Endometrium (tissue), 2 donors: Measurements from ENCODE around the gene ERO1A.

Source experiments
- FAIRE-seq: peaks from 2 replicates; lab custom pipeline; 2012; peaks lifted over from hg19 to GRCh38; lab: Jason Lieb, UNC
- donor health status: control.
- donor health status: control.

Gene ERO1A

DNA sequence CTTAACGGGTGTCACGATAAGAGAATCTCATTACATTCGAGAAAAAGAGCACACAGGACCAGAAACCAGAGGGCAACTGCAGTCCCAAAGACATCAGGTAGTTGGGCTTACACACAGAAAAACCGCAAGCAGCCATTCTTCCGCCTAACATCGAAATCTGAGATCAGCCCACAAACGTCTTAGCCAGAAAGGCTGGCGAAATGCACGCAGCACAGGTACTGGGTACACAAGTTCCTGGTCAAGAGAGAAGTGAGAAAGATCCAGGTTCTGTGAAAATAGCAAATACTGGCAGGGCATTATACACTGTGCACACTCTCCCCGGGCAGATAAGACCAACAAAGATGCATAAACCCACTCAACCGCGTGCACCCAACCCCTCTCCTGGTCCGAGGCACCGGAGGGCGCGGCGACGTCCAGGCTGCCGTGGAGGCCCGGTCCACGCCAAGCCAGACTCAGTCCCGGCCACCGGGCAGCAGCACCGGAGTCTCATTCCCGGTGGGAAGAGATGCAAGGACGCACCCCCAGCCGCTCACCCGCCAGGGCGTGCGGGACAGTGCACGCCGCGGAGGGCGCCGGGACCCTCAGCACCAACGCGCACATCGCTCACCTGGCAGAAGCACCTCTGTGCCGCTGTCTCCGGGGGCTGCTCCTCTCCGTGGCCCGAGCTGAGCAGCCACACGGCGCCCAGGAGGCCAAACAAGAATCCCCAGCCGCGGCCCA lies 437 bp downstream of the ERO1A start:
- FAIRE-seq: no peak

DNA sequence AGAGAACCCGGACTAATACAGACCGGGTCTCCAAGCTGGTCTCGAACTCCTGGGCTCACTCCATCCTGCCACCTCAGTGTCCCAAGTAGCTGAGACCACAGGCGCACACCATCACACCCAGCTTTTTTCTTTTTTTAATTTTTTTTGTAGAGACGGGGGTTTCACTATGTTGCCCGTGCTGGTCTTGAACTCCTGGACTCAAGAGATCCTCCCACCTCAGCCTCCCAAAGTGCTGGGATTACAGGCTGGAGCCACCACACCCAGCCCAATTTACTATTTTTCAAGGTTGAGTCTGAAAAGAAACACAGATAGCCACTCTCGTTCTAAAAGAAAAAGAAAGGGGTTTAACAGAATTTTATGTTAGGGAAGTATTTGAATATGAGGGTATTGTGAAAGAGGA lies 1.8 kb downstream of the ERO1A start:
- FAIRE-seq: no peak

DNA sequence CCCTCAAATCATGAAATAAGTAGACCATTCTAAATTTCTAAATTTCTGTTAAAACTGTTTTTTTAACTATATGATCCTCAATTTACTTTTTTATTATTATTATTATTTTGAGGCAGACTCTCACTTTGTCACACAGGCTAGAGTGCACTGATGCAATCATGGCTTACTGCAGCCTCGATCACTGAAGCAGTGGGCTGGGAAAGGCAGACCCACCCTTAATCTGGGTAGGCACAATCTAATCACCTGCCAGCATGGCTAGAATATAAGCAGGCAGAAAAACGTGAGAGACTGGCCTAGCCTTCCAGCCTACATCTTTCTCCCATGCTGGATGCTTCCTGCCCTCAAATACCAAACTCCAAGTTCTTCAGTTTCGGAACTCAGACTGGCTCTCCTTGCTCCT lies 2.3 kb downstream of the ERO1A start:
- FAIRE-seq: no peak

DNA sequence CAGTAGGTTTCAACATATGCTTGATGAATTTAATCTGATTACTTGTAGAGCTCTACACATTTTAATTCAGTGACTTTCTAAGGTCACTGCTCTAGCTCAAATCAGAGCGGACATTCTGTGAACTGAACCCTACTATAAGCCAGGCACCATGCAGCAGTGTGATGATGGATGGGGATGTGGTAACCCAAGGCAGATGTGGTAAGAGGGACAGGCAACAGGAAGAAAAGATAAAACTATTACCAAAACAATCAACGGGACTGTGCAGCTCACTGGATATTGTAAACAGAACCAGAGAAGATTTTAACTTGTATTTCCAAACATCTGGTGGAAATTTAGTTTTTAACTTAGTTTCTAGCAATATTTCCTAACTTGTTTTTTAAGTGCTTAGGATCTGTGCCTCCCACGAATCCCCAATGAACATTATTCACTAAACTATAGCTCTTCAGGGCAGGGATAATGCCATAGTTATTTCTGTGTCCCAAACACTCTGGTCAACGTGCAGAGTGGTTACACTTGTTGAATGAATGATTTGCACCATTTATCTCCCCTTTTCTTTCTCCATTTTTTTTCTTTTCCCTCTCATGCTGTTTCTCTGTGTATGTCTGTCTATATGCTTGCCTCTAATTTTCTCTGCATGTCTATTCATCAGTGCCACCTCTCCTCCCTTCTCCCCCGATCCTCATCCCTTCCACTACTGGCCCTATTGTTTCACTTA lies 3.0 kb downstream of the ERO1A start:
- peak; percentile 68 for FAIRE-seq

DNA sequence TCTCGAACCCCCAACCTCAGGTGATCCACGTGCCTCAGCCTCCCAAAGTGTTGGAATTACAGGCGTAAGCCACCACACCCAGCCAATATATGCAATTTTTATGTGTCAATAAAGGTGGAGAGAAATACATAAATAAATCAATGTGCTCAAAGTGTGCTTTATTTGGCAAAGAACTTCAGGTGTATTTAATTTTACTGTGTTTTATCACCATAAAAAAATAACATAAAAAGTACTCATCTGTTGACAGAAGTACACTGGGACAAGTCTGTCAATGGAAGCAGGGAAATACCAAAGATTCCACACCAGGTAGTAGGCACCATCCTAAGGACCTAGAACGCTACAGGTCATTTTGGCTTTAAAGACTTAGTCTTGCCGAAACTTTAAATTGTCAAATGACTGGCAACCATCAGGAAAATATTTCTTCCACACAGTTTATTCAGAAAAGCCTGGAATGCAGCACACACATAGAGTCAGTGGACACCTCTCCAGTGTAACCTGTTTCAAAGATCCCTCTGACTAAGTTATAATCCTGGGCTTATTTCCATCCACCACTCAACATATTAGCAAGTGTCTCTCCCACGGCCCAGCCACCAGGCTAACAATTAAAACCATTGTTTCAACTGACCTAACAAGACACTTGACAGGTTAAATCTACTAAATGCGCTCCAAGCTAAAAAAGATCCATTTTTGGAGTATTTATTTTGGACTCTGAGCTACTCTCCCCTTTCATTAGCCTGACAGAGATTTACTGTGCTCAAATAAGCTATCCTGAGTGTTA lies 4.2 kb downstream of the ERO1A start:
- no peak for FAIRE-seq

DNA sequence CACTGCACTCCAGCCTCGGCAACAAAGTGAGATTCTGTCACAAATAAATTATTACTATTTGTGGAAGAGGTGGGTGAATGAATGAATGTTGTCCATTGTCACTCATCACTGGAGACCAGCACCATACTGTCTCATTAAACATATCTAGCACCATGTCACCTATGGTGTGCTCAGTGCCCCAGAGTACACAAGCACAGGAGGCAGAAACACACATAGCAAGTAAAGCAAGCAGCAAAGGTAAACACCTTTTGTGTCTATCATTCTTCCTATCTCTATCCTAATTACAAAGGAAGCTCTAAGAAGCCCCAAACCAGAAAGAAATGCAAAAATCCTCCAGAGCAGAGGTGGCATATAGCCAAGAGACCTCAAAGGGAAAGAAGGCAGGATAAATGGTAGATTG lies 9.2 kb downstream of the ERO1A start:
- no peak for FAIRE-seq

DNA sequence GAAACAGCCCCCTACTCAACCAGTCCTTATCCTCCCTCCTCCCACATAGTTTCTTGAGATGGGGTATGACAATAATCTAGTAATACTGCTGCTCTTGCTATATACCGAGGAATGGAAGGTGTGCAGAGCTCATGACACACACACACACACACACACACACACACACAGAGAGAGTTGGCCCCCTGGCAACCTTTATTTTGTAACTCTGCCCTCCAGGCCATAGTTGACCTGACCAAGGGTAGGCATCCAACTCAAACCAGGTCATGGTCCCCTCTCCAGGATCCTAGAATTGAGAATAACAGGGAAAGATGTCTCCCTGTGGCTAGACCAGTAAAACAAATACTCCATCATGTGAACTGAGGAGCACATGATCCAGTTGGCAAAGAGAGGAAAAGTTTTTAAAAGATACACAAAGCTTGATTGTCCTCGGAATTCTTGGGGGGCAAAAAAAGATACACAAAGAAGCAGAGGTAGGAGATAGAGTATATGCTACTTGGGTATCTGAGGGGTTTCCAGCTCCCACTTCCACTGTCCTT lies 11.3 kb downstream of the ERO1A start:
- no peak for FAIRE-seq

DNA sequence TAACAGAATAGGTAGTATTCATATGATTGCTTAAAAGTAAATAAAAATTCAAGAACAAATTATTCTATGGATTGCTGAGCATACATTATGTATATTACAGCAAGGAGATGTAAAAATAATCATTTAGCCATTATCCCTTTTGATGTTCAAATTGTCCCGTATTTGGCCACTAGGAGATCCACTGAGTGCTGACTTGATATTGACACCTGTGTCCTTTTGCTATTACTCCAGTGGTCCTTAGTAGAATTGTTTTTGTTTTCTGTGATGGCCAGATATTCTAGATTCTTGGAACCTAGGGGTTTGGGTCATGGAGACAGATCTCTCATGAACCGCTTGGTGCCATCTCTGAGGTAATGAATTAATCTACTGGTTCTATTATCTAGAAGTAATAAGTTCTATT lies 16.8 kb downstream of the ERO1A start:
- FAIRE-seq: peak; percentile 45

DNA sequence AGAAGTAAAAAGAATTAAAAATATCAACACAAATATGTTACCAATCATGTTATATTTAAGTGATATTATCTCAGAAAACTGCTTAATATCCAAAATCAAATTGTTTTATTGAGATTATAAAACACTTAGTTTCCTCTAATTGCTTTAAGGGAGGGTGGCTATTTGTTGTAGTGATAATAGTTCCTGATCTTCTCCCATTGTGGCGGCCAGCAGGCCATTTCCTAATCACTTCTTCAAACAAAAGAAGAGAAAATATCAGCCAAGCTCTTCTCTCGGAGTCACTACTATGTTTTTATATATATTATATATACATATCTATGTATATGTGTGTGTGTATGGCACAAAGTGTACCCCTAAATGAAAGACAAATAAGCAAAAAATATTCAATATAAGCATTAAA lies 31.5 kb downstream of the ERO1A start:
- FAIRE-seq: no peak

DNA sequence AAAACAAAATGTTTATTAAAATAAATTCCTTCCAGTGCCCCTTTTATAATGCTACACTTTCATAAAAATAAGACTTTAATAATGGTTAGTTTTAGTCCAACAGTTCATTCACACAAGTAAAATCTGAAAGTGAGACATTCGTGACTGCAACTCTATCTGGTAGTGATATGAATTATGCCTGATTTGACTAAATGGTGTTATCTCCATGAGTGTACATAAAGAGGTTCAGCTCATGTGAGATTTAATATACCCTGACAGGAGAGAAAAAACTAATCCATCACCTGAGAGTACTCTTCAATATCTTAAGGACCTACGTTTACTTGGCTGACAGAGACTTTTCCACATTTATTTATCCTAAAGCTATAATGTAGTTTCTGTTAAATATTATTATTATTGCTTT lies 34.0 kb downstream of the ERO1A start:
- FAIRE-seq: no peak

DNA sequence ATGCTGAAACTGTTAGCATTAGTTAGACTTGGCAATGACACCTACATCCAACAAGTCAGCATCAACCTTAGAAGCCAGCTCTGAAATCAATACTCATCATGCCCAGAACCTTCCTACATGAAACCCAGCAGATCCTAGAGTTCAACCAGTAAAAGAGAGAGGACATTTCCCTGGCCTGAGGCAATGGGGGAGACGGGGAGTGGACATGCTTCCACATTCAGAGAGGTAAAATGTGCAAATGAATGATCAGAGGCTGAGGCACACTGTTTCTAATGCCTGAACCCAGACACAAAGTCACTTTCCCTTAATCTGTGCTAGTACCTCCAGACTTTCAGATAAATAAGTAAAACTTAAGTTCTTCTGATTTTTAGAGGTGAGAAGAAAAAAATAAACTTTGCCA lies 34.5 kb downstream of the ERO1A start:
- FAIRE-seq: no peak

DNA sequence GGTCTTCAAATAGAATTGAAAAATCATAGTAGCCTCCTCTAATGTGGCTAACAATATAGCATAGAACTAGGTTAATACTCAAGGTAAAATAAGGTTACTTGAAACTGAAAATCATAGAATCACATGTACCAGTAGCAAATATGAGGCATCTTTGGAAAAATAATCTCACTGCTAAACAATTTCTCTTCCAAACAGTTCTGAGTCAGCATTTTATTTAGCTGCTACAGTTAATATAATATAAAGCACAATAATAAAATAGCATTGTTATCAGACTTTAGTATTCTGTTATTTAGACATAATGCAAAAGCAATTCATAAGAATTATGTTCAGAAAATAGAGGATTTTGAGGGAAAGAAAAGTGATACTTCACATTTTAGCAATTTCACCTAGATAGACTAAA lies 35.0 kb downstream of the ERO1A start:
- no peak for FAIRE-seq

DNA sequence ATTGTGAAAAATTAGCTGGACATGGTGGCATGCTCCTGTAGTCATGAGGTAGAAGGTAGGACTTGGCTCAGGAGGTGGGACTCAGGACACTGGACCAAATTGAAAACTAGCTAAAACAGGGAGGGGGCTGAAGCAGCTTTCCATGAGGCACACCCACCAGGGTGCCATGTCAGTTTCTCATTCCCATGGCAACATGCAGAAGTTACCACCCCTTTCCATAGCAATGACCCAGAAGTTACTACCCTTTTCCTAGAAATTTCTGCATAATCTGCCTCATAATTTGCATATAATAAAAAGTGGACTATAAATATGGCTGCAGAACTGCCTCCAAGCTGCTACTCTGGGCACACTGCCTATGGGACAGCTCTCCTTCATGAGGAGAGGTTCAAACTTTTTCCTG lies 38.5 kb downstream of the ERO1A start:
- FAIRE-seq: no peak

DNA sequence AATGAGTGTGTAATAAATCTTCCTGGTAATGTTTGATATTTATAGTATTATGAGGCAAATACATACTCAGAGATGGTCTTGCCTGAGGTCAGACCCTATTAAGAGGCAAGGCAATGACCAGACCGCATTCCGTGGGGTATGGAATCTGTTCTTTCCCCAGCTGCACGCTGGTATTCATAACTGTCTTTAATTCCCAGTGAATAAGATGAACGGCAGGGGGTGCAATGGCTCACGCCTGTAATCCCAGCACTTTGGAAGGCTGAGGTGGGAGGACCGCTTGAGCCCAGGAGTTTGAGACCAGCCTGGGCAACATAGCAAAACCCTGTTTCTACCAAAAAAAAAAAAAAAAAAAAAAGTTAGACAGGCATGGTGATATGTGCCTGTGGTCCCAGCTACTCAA lies 44.6 kb downstream of the ERO1A start:
- FAIRE-seq: no peak

DNA sequence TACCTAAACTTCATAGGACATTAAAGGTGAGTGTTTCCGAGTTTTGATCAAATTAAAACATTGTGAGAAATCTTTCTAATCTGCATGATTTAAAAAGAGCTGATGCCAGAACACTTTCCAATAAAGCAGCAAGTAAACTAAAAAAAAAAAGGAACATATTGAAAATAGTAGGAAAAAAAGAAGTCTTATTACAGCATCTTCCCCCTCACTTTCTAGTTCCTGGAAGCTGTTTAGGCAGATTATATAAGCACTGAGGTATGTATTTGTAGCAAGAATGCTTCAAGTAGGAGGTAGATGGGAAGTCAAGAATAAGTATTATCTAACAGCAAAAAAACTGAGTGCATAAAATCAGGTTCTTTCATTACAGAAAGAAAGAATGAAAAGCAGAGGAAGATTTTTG lies 45.8 kb downstream of the ERO1A start:
- no peak for FAIRE-seq

DNA sequence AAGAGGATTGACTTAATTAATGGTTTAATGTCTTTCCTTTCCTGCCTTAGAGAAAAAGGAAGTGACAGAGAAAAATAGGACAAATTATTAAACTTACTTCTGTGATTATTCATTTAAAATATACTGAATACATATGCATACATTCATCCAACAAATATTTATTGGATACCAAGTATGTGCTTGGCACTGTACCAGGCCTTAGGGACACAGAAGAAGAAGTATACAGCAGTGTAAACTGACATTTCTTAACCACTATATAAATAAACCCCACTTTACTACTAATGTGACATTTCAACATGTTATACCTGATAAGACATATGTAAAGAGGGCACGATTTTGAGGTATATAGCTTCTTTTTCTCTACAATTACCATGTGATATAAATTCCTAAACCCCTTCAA lies 53.6 kb downstream of the ERO1A start:
- no peak for FAIRE-seq

DNA sequence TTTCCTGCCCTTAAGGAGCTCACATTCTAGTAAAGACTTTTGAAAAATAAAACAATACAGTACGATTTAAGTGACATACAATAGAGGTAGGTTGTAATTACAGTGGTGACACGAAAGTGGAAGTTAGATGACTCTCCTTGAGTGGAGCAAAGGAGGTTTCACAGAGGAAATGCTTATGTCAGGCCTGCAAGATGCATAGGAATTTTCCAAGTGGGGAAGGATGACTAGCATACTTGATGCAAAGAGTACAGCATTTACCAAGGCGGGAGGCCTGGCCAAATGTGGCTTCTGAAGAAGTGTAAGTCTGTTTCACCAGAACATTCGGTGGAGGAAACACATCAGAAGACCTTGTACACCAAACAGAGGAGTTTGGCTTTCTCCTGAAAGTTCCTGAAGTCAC lies 55.2 kb downstream of the ERO1A start:
- no peak for FAIRE-seq

DNA sequence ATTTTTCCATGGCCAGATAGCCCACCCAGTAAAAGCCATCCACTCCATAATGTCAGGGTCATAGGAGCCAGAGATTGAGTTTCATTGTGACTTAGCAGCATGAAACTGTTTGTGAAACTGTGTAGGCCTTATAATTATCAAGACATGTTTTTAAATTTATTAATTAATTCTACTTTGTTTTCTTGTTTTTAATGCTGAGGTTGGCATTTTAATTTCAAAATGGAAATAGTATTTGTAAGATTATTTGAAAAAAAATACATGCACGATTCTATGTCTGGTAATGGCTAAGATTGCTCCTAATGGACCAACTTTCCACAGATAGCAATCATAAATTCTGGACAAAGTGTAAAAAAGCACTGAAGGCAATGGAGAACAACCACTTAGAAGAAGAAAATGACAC lies 75.7 kb downstream of the ERO1A start:
- no peak for FAIRE-seq

DNA sequence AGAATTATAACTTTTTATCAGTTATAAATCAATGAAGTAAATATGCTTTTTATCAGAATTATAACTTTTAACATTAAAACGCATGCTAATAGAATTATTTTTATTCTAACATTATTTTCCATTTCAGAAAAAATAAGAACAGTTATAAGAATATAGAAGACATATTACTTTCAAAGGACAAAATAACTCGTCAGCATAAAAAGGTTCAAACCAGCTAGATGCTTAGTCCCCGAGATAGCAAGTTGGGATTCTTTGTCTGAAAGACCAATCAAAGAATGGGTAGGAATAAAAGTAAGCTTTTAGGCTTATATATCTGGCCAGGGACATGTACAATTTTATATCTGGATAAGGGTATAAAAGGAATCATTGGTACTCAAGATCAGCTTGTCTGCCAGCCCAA lies 76.8 kb downstream of the ERO1A start:
- no peak for FAIRE-seq

DNA sequence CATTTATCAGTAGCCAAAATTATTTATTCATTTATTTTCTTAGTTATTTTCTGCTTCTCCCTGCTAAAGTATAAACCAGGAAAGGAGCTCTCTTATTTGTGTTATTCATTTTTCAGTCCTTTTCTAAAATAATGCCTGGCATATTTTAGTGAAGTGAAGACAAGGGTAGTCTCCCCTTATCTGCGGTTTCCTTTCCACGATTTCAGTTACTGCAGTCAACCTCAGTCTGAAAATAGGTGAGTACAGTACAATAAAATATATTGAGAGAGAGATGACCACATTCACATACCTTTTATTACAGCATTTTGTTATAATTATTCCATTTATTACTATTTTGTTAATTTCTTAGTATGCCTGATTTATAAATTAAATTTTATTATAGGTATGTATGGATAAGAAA lies 85.2 kb downstream of the ERO1A start:
- FAIRE-seq: no peak

DNA sequence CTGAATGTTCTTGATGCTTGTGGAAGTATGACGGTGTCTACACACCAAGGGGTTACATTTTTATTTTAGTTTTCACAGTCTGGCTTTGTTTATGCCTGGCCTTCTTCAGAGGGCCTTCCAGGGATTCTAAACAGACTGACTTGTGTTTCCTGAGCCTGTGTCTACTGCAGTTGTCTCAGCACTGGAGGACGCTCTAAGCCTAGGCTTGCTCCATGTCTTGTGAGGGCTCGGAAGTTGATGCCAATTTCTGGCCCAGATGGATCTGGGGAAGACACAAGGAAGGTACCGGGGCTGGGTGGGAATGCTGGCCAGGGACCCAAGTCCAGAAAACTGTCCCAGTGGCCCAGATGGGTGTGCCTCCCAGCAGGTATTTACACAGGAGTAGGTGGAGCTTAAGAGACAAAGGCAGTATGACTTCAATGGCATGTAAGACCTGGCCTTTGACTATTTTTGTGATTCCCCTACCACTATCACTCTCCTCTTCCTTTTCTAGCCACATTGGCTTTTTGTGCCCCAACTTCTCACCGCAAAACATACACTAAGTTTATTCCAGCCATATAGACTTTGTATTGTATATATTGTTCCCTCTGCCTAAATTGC lies 85.8 kb downstream of the ERO1A start:
- no peak for FAIRE-seq

DNA sequence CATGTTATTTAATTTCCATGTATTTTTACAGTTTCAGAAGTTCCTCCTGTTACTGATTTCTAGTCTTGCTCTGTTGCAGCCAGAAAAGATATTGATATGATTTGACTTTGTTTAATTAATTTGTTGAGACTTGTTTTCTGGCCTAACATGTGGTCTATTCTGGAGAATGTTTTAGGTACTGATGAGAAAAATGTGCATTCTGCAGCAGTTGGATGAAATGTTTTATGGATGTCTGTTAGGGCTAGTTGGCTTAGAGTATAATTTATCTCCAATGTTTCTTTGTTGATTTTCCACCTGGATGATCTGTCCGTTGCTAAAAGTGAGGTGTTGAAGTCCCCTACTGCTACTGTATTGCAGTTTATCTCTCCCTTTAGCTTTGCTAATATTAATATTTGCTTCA lies 88.3 kb downstream of the ERO1A start:
- FAIRE-seq: no peak

DNA sequence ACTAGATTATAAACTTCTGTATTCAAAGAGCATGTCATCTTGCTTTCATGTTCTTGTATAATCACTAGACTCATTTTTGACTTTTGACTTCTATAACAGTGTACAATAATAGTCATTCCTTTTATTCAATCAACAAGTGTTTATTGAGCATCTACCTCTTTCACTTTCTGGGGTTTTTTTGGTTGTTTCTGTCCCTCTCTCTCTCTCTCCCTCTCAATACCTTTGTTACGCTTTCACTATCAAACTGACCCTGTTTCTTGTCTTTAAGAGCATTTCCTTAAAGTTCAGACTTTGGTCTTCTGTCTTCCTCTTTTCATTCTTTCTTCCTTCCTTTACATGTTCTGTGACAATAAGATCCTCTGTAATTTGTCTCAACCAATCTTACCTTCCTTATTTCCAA lies 93.2 kb downstream of the ERO1A start:
- no peak for FAIRE-seq
